ENCODE data around the gene NFIC.

DNA sequence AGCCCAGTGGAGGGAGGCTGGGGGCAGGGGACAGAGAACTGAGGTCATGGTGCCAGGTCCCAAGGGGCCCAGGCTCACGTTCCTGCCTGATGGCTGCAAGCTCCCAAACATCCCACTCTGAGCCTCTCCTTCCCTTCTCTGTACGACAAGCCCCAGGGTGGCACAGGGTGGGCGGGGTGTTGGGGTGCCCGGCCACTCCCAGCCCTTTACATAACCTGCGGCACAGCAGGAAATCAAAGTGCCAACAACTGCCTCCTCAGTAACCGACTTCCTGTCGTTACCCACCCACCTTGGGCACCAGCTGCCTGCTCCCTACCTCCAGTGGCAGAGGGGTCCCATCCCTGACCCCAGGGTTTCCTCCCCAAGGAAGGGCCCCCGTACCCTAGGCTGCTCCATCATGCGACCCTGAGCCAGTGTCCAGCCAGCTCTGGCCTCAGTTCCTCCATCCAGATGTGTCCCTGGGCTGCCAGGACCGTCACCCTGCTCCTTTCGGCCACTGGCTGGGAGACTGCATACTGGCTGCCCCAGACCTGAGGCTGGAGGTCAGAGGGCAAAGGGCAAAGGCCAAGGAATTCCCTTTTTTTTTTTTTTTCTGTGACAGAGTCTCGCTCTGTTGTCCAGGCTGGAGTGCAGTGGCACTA, 27.7 kb upstream of the NFIC start:
- TF ChIP-seq, protein P1, sequence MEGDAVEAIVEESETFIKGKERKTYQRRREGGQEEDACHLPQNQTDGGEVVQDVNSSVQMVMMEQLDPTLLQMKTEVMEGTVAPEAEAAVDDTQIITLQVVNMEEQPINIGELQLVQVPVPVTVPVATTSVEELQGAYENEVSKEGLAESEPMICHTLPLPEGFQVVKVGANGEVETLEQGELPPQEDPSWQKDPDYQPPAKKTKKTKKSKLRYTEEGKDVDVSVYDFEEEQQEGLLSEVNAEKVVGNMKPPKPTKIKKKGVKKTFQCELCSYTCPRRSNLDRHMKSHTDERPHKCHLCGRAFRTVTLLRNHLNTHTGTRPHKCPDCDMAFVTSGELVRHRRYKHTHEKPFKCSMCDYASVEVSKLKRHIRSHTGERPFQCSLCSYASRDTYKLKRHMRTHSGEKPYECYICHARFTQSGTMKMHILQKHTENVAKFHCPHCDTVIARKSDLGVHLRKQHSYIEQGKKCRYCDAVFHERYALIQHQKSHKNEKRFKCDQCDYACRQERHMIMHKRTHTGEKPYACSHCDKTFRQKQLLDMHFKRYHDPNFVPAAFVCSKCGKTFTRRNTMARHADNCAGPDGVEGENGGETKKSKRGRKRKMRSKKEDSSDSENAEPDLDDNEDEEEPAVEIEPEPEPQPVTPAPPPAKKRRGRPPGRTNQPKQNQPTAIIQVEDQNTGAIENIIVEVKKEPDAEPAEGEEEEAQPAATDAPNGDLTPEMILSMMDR (IDR thresholded peaks at IDR 0.05; ENCODE audit: low read length), result no peak
- no peak for TF ChIP-seq EZH2 (IDR thresholded peaks at IDR 0.05; ENCODE audit: borderline replicate concordance, low read length)

Data from OCI-LY1 (cell line).